ENCODE results near the gene TMEM231. TPM values are rescaled to one million over a fixed set of nuclear protein-coding genes. Genes with fewer than 3 reads are reported as not detected.
"Not testable (repeated sequence)": the region's sequence is repeated elsewhere in the genome, so short reads cannot be mapped to it uniquely, and the experiment has no call there.

The TMEM231 gene
- total RNA-seq, 1 experiment from 2014 or later, result 3.4 TPM

GRCh38 chr16:75502916-75503605 is 53.0 kb downstream of the TMEM231 start:
- Histone ChIP-seq H2BK15ac (ENCODE audit: low read depth, low read length) (no peak overlapping the region), H3K18ac (ENCODE audit: insufficient read length, low read depth, low read length) (no peak overlapping the region), H2BK20ac (ENCODE audit: low read depth, low read length, poor library complexity, severe bottlenecking) (no peak overlapping the region), H2BK12ac (ENCODE audit: insufficient read length, low read depth, low read length) (no peak overlapping the region), H3K56ac (ENCODE audit: insufficient read length, low read depth, low read length) (no peak overlapping the region), H2AFZ (ENCODE audit: low read length) (no peak overlapping the region), H3K4me1 (ENCODE audit: insufficient read depth, low read length) (no peaks in the 10 kb centered on the region), H3K23ac (ENCODE audit: insufficient read length, low read depth, low read length) (no peak overlapping the region), H2BK5ac (ENCODE audit: insufficient read length, low read length) (no peak overlapping the region), H4K5ac (ENCODE audit: insufficient read length, low read depth, low read length) (no peak overlapping the region), H4K8ac (replicated peaks; ENCODE audit: insufficient read length, low read depth, low read length) (no peak overlapping the region), H3K4ac (ENCODE audit: low read depth, low read length) (no peak overlapping the region), H3K9ac (ENCODE audit: extremely low read depth, insufficient read length, low read length) (no peak overlapping the region), H4K91ac (ENCODE audit: insufficient read length, low read depth, low read length) (no peak overlapping the region), H3K79me2 (ENCODE audit: insufficient read depth, low read length) (no peaks in the 10 kb centered on the region), H2AK5ac (ENCODE audit: insufficient read length, low read length) (no peak overlapping the region), H3K79me1 (ENCODE audit: insufficient read depth, low read depth, low read length, poor library complexity, severe bottlenecking) (no peaks in the 10 kb centered on the region), H3K23me2 (ENCODE audit: insufficient read length, low read depth, low read length, poor library complexity, severe bottlenecking) (no peaks in the 10 kb centered on the region), H3K4me2 (ENCODE audit: insufficient read depth, insufficient read length, low read length) (no peak overlapping the region), H3K9me3 (ENCODE audit: control insufficient read depth, low read depth, low read length) (no peaks in the 10 kb centered on the region), H3K27me3 (ENCODE audit: insufficient read depth, low read length) (no peaks in the 10 kb centered on the region), H4K20me1 (ENCODE audit: control insufficient read depth, insufficient read depth, insufficient read length) (no peaks in the 10 kb centered on the region), H2BK120ac (ENCODE audit: low read depth, low read length, poor library complexity, severe bottlenecking) (no peak overlapping the region), H3T11ph (ENCODE audit: low read length) (no peak overlapping the region), H3K27ac (ENCODE audit: insufficient read length, low read depth, low read length) (no peak overlapping the region), H3K14ac (ENCODE audit: insufficient read depth, low read length) (no peak overlapping the region)
- Mint-ChIP-seq H3K9me3 (no peaks in the 10 kb centered on the region; a peak in 1 of 5 replicates), H3K27ac (no peak overlapping the region), H3K36me3 (ENCODE audit: insufficient read depth in 1 of 3, low read depth in 3 of 3) (no peaks in the 10 kb centered on the region), H3K4me1 (peaks cover 2 to 4% of the 10 kb centered on the region in 2 experiments), H3K4me3 (no peak overlapping the region), H3K27me3 (ENCODE audit: low read depth) (no peaks in the 10 kb centered on the region; the same call in 1 of the 2 replicates)
- no peak for DNase-seq
- no CpG with 5 or more reads among the region's 4 CpGs for WGBS (ENCODE audit: extremely low coverage, insufficient read length, low lambda C conversion rate)
- no peak for TF ChIP-seq CTCF (conservative IDR thresholded peaks at IDR 0.05)

DNA sequence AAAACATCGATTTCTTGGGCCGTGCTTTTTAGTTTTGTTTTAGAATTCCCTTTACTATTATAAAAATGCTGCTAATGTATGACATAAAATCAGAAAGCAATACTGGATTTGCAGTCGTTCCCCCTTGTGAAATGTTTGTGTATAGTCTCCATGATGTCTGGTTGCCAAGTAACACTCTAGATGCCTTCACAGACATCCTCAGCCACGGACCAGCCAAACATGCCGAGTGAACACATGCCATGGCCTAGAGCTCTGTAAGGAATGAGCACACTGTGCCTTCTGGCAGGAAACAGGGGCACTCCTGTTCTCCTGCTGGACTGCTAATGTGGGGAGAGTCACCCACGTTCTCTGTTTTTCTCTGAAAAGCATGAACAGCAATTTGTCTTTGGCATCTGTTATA is 54.2 kb downstream of the TMEM231 start:
- H2BK20ac ChIP-seq (ENCODE audit: low read depth, low read length, poor library complexity, severe bottlenecking); H3K4me1 Mint-ChIP-seq; H3K27me3 Mint-ChIP-seq (ENCODE audit: low read depth); H3T11ph ChIP-seq (ENCODE audit: low read length); H3K4me1 ChIP-seq (ENCODE audit: insufficient read depth, low read length); H3K9me3 ChIP-seq (ENCODE audit: control insufficient read depth, low read depth, low read length); H3K27me3 ChIP-seq (ENCODE audit: insufficient read depth, low read length); H3K4ac ChIP-seq (ENCODE audit: low read depth, low read length); H4K8ac ChIP-seq (replicated peaks; ENCODE audit: insufficient read length, low read depth, low read length); H3K36me3 Mint-ChIP-seq (ENCODE audit: insufficient read depth in 1 of 3, low read depth in 3 of 3); H2BK120ac ChIP-seq (ENCODE audit: low read depth, low read length, poor library complexity, severe bottlenecking); H4K20me1 ChIP-seq (ENCODE audit: control insufficient read depth, insufficient read depth, insufficient read length); H2BK12ac ChIP-seq (ENCODE audit: insufficient read length, low read depth, low read length); H3K9me3 Mint-ChIP-seq; H3K4me3 Mint-ChIP-seq; H2AFZ ChIP-seq (ENCODE audit: low read length); H4K91ac ChIP-seq (ENCODE audit: insufficient read length, low read depth, low read length); H2BK15ac ChIP-seq (ENCODE audit: low read depth, low read length); H2AK5ac ChIP-seq (ENCODE audit: insufficient read length, low read length); H3K27ac Mint-ChIP-seq; H3K9ac ChIP-seq (ENCODE audit: extremely low read depth, insufficient read length, low read length); H3K79me2 ChIP-seq (ENCODE audit: insufficient read depth, low read length); H3K4me2 ChIP-seq (ENCODE audit: insufficient read depth, insufficient read length, low read length); H3K14ac ChIP-seq (ENCODE audit: insufficient read depth, low read length); H3K79me1 ChIP-seq (ENCODE audit: insufficient read depth, low read depth, low read length, poor library complexity, severe bottlenecking); H3K27ac ChIP-seq (ENCODE audit: insufficient read length, low read depth, low read length); H3K18ac ChIP-seq (ENCODE audit: insufficient read length, low read depth, low read length); H4K5ac ChIP-seq (ENCODE audit: insufficient read length, low read depth, low read length); DNase-seq; H3K23ac ChIP-seq (ENCODE audit: insufficient read length, low read depth, low read length); H3K56ac ChIP-seq (ENCODE audit: insufficient read length, low read depth, low read length); H3K23me2 ChIP-seq (ENCODE audit: insufficient read length, low read depth, low read length, poor library complexity, severe bottlenecking); H2BK5ac ChIP-seq (ENCODE audit: insufficient read length, low read length): not testable (repeated sequence)
- WGBS (ENCODE audit: extremely low coverage, insufficient read length, low lambda C conversion rate), result no CpG with 5 or more reads among the region's 6 CpGs
